AG20443 (cell line): ENCODE measurements around the gene IPMK.
"Not testable (repeated sequence)": the region's sequence is repeated elsewhere in the genome, so short reads cannot be mapped to it uniquely, and the experiment has no call there.

ENCODE experiments used
- DNase-seq: peaks from one replicate; pipeline ENCODE4 v3.0.0; 2012; ENCODE audit warnings: low spot score, mixed read lengths

The IPMK gene

GRCh38 chr10:58266826-58267712 is 625 bp downstream of the IPMK start:
- DNase-seq = peak; percentile 16

DNA sequence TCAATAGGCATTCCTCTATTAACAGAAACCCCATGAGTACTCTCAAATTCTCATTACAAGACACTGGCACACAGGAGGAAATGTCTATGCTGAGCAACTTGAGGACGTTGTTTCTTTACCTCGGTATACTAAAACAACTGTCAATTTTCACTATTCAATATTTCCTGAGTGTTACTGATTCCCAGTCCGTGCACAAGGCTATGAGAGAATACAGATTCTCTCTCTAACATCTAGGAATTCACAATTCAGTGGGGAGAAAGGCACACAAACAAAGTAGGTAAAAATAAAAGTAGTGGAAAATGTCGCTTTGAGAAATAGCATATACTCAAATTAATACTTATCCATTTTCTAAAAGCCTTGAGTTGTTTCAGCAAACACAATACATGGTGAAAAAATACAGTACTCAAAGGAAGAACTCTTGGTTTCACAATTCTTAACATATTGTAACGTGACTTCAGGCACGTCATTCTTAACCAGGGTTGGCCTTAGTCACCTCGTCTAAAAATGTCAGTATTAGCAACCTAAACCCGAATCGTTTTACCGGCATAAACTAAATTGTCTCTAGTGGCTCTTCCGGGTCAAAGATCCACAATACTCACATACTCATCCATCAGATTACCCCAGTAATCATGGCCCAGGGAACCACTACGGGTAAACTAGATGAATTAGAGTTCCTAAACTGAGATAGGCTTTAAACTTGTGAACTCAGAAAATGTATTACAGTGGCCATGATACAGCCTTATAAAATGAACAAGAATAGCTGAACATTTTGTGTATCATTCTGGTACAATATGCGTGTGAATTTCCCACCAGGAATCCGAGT is 1.5 kb downstream of the IPMK start:
- DNase-seq = peak; percentile 32

- DNase-seq = no peak
These were observed 2.4 kb downstream of the IPMK start for GRCh38 chr10:58265249-58265648.

DNA sequence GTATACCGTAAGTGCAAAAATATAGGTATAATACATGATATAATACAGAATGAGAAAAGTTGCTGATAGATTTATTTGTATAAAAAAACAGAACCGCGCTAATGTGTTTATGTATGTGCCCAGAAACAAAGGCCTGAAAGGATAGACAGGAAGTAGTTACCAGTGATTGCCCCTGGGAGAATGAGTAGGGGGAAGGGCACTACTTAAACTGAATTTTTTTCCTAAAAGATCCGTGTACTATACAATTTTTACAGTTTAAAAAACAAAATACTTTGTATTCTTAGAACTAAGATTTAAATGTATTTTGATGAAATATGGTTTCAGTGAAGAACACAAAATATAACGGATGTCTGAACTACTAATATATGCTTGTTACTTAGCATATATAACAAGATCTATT is 2.9 kb downstream of the IPMK start:
- no peak for DNase-seq

GRCh38 chr10:58262766-58263165 is 4.9 kb downstream of the IPMK start:
- DNase-seq = no peak

DNA sequence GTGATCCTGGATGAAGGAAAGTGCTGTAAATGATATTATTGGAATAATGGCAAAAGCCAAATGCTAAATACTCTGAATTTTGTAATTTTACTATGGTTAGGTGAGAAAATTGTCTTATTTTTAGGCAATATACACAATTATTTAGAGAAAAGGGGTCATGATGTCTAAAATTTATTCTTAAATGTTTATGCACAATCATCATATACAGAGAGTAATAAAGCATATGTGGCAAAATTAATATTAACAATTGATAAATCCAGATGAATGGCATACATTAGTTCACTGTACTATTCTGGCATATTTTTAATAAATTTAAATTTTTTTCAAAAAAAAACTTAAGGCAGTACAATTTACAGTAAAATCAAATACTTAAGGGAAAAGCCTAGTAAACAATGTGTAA is 7.4 kb downstream of the IPMK start:
- no peak for DNase-seq

GRCh38 chr10:58258977-58259692 is 8.6 kb downstream of the IPMK start:
- no peak for DNase-seq

- DNase-seq = not testable (repeated sequence)
These were observed 11.5 kb downstream of the IPMK start for GRCh38 chr10:58256013-58256780.

DNA sequence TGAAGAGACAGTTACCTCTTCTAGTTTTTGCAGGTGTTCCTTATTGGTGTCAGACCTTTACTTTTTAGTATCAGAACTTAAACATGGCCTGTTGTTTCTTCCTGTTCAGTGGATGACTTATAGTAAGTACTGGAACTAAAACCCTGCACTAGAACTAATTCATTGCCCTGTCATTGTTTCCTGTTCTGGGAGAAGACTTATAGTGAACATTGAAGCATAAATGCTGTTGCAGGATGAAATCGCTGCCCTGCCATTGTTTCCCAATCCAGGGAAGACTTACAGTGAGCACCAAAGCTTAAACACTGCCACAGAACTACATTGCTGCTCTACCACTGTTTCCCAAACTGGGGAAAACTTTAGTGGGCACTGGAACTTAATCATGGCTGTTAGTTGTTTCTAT is 13.1 kb downstream of the IPMK start:
- no peak for DNase-seq

DNA sequence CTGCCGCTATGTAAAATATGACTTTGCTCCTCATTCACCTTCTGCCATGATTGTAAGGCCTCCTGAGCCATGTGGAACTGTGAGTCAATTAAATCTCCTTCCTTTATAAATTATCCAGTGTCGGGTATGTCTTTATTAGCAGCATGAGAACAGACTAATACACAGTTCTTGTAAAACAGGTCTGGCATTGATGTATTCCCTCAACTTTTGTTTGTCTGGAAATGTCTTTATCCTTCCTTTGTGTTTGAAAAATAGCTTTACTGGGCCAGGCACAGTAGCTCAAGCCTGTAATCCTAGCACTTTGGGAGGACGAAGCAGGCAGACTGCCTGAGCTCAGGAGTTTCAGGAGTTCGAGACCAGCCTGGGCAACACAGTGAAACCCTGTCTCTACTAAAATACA is 14.5 kb downstream of the IPMK start:
- no peak for DNase-seq

GRCh38 chr10:58244666-58245065 is 23.0 kb downstream of the IPMK start:
- DNase-seq = not testable (repeated sequence)

DNA sequence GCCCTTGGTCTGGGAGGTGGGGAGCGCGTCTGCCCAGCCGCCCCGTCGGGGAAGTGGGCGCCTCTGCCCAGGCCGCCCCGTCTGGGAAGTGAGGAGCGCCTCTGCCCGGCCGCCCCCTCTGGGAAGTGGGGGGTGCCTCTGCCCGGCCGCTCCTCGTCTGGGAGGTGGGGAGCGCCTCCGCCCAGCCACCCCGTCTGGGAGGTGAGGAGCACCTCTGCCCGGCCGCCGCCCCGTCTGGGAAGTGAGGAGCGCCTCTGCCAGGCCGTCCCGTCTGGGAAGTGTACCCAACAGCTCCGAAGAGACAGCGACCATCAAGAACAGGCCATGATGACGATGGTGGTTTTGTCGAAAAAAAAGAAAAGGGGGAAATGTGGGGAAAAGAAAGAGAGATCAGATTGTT is 23.5 kb downstream of the IPMK start:
- DNase-seq = not testable (repeated sequence)

- DNase-seq = not testable (repeated sequence)
These were observed 23.9 kb downstream of the IPMK start for GRCh38 chr10:58243801-58244200.

GRCh38 chr10:58243269-58243668 is 24.4 kb downstream of the IPMK start:
- DNase-seq = no peak

GRCh38 chr10:58241346-58241745 is 26.3 kb downstream of the IPMK start:
- DNase-seq = peak; percentile 49

GRCh38 chr10:58240531-58240930 is 27.2 kb downstream of the IPMK start:
- no peak for DNase-seq

DNA sequence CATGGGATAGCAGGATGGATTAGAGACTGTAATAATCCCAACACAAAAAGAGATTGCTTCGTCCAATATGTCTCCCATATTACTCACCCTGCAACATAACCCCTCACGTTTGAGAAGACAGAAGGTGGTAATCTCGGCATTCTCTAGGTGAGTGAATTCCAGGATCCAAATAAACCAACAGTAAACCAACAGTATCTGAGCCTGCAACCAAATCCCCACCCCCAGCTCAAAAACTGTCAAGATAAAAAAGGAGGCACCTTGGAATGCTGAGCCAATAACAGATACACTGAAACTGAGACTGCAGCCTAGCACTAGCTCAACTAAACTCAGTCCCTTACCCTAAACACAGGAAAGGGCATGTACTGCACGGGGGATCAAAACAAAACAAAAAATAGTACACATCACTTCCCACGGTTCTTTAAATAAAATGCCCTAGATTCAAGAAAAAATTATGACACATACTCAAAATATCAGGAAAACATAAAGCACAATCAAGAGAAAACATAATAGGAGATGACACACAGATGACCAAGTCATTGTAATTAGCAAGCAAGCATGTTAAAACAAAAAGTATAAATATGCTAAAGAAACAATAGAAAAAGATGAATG is 28.0 kb downstream of the IPMK start:
- peak; percentile 9 for DNase-seq

- peak; percentile 66 for DNase-seq
These were observed 30.5 kb downstream of the IPMK start for GRCh38 chr10:58237014-58237834.

DNA sequence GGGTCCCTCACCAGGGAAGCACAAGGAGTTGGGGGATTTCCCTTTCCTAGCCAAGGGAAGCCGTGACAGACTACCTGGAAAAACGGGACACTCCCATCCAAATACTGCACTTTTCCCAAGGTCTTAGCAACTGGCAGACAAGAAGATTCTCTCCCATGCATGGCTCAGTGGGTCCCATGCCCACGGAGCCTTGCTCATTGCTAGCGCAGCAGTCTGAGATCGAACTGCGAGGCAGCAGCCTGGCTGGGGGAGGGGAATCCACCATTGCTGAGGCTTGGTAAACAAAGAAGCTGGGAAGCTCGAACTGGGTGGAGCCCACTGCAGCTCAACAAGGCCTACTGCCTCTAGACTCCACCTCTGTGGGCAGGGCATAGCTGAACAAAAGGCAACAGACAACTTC is 37.8 kb downstream of the IPMK start:
- DNase-seq = not testable (repeated sequence)

GRCh38 chr10:58225654-58226053 is 42.0 kb downstream of the IPMK start:
- no peak for DNase-seq
